ENCODE measurements around the gene ACTL6A.
"Not testable (repeated sequence)": the region's sequence is repeated elsewhere in the genome, so short reads cannot be mapped to it uniquely, and the experiment has no call there.

Gene ACTL6A

DNA sequence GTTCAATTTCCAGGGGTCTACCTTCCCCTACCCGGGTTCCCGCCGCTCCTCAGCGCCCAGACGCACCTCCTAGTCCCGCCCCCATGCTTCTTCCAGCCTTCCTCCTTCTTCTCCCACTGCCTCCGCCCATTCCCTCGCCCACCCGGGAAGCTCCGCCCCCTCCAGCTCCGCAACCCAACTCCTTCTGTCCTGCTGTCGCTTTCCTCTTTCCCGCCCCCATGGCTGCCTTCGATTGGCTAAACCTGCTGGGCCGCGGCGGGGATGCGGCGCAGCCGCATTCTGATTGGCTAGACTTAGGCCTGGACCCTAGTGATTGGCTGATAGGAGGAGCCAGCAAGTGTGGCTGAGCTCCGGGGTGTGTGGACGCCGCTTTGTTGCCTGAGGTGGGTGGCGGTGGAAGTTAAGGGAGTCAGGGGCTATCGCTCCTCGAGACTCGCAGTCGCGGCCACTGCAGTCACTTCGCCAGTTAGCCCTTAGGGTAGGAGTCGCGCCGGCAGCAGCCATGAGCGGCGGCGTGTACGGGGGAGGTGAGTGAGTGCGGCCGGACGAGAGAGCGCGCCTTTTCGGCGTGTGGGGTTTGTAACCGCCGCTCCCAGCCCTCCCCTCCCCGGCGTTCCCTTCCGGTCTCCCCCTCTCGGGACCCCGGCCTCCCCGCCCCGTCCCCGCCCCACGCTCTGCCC is at the start of gene ACTL6A:
Gene ACTL6A, plus strand, starts transcription at position 336 of the 680 bp plus-strand sequence. Its CDS starts 167 bp downstream, at position 503.
- Histone ChIP-seq H2AFZ (ENCODE audit: low read length, unreplicated experiment) (peak within 1 kb of the TSS; percentile 78), H3K79me2 (ENCODE audit: control insufficient read depth, insufficient read depth, low read length, unreplicated experiment) (peaks cover 38% of the 10 kb centered on the region), H3K36me3 (ENCODE audit: insufficient read depth, low read length) (no peaks in the 10 kb centered on the region), H3K27me3 (ENCODE audit: insufficient read depth, low read length) (no peaks in the 10 kb centered on the region), H3K4me1 (ENCODE audit: control insufficient read depth, insufficient read depth, low read length, unreplicated experiment) (peaks cover 12% of the 10 kb centered on the region), H3K4me3 (ENCODE audit: low read depth, low read length) (peak within 1 kb of the TSS; percentile 87), H3K27ac (ENCODE audit: low read depth, low read length) (peak within 1 kb of the TSS; percentile 66)

DNA sequence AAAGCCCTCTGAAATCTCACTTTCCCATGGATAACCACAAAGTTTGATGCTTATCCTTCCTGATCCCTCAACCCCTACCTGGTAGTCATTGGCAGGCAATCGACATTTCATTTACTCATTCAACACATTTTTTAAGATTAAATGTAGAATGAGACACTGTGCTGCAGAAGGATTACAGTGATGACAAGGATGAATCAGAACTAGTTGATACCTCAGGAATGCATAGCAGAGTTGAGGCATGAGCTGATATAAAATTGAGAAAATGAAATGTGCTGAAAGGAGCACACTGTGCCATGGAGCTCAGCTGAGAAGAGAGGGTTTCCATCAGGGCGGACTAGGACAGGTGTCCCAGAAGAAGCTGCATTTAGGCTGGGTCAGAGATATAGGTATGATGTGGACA is 48.9 kb upstream of the ACTL6A start:
- no peak overlapping the region for H3K4me3 ChIP-seq (ENCODE audit: low read depth, low read length)
- no peak overlapping the region for H3K27ac ChIP-seq (ENCODE audit: low read depth, low read length)
- 0 out of 2 replicates have a peak, but pooled peaks cover 3% of the 10 kb centered on the region for H3K27me3 ChIP-seq (ENCODE audit: insufficient read depth, low read length)
- H3K36me3 ChIP-seq (ENCODE audit: insufficient read depth, low read length): no peaks in the 10 kb centered on the region
- no peaks in the 10 kb centered on the region for H3K4me1 ChIP-seq (ENCODE audit: control insufficient read depth, insufficient read depth, low read length, unreplicated experiment)
- H2AFZ ChIP-seq (ENCODE audit: low read length, unreplicated experiment): no peak overlapping the region
- no peaks in the 10 kb centered on the region for H3K79me2 ChIP-seq (ENCODE audit: control insufficient read depth, insufficient read depth, low read length, unreplicated experiment)

DNA sequence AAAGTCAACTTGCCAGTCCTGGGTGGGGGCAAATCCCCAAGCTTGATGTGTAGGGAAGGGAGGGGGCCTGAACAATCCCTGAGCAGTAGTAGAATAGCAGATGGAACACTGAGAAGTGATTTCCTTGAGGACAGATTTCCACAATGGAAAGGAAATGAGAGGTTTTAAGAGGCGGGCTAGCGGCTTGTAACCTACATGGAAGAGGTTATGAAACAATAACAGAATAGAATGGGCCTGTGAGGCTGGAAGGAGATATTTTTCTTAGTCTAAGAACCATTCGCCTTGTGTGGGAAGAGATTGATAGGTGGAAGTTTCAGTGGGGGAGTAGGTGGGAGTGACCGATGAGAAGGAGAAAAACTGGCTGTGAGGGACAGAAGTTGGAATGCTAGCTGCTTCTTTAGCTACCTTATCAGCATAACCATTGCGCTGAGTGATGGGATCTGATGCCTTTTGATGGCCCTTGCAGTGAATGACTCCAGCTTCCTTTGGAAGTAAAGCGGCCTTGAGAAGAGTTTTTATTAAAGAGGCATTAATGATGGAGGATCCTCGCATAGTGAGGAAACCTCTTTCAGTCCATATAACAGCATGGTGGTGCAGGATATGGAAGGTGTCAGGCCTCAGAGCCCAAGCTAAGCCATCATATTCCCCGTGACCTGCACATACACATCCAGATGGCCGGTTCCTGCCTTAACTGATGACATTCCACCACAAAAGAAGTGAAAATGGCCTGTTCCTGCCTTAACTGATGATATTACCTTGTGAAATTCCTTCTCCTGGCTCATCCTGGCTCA is 46.1 kb upstream of the ACTL6A start:
- not testable (repeated sequence) for H3K36me3 ChIP-seq (ENCODE audit: insufficient read depth, low read length); H3K79me2 ChIP-seq (ENCODE audit: control insufficient read depth, insufficient read depth, low read length, unreplicated experiment); H3K4me1 ChIP-seq (ENCODE audit: control insufficient read depth, insufficient read depth, low read length, unreplicated experiment); H3K27me3 ChIP-seq (ENCODE audit: insufficient read depth, low read length); H3K4me3 ChIP-seq (ENCODE audit: low read depth, low read length); H2AFZ ChIP-seq (ENCODE audit: low read length, unreplicated experiment); H3K27ac ChIP-seq (ENCODE audit: low read depth, low read length)

DNA sequence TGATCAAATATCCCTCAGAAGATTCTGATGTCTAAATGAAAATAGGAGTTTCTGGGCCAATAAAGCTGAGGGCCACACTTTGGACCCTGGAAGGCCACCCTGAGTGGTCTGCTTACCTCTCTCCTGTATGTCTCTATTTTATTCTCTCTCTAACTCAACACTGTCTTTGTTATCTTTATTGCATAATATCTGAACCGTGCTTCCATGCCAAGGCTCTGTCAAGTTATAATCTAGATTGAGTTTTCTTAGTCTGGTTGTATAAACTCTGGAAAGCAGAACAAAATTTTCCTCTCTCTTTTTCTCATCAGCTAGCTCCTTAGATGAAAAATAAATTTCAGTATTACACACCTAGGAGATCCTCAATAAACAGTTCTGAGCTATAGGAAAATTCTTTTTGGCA is 36.2 kb upstream of the ACTL6A start:
- peak overlapping the region; percentile 98 for H2AFZ ChIP-seq (ENCODE audit: low read length, unreplicated experiment)

DNA sequence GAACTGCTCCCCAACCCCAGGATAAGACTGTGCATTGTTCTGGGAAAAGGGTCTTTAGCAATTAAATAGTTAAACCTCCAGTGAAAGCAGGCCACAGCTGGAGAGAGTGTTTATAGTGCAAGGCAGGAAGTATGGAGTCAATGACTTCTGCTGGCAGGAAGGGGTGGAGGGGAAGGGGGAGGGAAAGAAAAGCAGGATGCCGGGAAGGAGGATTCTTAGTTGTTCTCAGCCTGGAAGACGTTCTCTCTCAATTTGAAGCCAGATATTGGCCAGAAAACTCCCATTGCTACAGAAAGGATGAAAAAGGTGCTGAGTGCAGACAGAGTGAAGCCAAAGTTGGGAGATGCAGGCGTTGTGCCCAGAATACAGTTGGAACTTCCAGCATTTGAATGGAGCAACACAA is 35.7 kb upstream of the ACTL6A start:
- peaks cover 10% of the 10 kb centered on the region for H3K4me1 ChIP-seq (ENCODE audit: control insufficient read depth, insufficient read depth, low read length, unreplicated experiment)
- H3K4me3 ChIP-seq (ENCODE audit: low read depth, low read length): peak overlapping the region; percentile 38
- H3K36me3 ChIP-seq (ENCODE audit: insufficient read depth, low read length): no peaks in the 10 kb centered on the region
- no peaks in the 10 kb centered on the region for H3K27me3 ChIP-seq (ENCODE audit: insufficient read depth, low read length)
- peak overlapping the region; percentile 61 for H3K27ac ChIP-seq (ENCODE audit: low read depth, low read length)
- H2AFZ ChIP-seq (ENCODE audit: low read length, unreplicated experiment): peak overlapping the region; percentile 98
- no peaks in the 10 kb centered on the region for H3K79me2 ChIP-seq (ENCODE audit: control insufficient read depth, insufficient read depth, low read length, unreplicated experiment)

More for the DNA sequence above, 36.2 kb upstream of the ACTL6A start:
- Histone ChIP-seq H3K36me3 (ENCODE audit: insufficient read depth, low read length) (no peaks in the 10 kb centered on the region), H3K79me2 (ENCODE audit: control insufficient read depth, insufficient read depth, low read length, unreplicated experiment) (no peaks in the 10 kb centered on the region), H3K4me3 (ENCODE audit: low read depth, low read length) (peak overlapping the region; percentile 38), H3K27ac (ENCODE audit: low read depth, low read length) (no peak overlapping the region), H3K4me1 (ENCODE audit: control insufficient read depth, insufficient read depth, low read length, unreplicated experiment) (peaks cover 10% of the 10 kb centered on the region), H3K27me3 (ENCODE audit: insufficient read depth, low read length) (no peaks in the 10 kb centered on the region)

DNA sequence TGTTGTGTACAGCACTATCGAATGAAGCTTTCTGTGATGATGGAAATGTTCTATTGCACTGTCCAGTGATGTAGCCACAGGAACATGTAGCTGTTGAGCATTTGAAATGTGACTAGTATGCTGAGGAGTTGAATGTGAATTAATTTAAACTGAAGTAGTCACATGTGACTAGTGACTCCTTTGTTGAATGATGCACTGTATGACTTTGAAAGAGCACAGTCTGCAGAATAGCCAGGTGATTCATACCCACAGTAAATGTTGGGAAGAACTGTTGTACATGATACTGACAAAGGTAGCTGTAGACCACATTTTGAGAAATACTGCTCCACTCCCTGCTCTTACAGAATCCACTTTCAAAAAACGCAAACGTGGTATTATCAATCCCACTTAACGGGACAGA is 34.0 kb upstream of the ACTL6A start:
- no peak overlapping the region for H2AFZ ChIP-seq (ENCODE audit: low read length, unreplicated experiment)
- peaks cover 10% of the 10 kb centered on the region for H3K4me1 ChIP-seq (ENCODE audit: control insufficient read depth, insufficient read depth, low read length, unreplicated experiment)
- no peak overlapping the region for H3K27ac ChIP-seq (ENCODE audit: low read depth, low read length)
- H3K27me3 ChIP-seq (ENCODE audit: insufficient read depth, low read length): peaks cover 13% of the 10 kb centered on the region
- H3K36me3 ChIP-seq (ENCODE audit: insufficient read depth, low read length): no peaks in the 10 kb centered on the region
- no peaks in the 10 kb centered on the region for H3K79me2 ChIP-seq (ENCODE audit: control insufficient read depth, insufficient read depth, low read length, unreplicated experiment)
- no peak overlapping the region for H3K4me3 ChIP-seq (ENCODE audit: low read depth, low read length)

DNA sequence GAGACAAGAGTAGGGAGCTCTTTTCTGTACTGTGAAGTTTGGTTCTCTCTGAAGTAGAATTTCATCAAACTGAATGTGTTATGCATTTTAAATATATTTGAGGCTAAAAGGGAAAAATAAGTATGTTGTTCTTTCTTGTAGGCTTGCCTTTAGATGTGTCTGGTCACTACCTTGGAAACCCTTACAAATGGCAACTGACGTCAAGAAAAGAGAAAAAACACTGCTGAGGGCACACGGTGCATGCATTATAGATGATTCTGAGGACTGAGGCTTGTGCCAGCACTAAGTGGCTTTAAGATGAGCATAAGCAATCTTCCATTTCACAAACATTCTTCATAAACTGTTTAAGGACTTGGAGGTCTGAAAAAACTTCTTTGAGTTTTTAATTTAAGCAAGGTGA is 31.1 kb upstream of the ACTL6A start:
- Histone ChIP-seq H3K4me3 (ENCODE audit: low read depth, low read length) (no peak overlapping the region), H3K27me3 (ENCODE audit: insufficient read depth, low read length) (peaks cover 15% of the 10 kb centered on the region), H3K4me1 (ENCODE audit: control insufficient read depth, insufficient read depth, low read length, unreplicated experiment) (peaks cover 7% of the 10 kb centered on the region), H3K27ac (ENCODE audit: low read depth, low read length) (no peak overlapping the region), H2AFZ (ENCODE audit: low read length, unreplicated experiment) (no peak overlapping the region), H3K79me2 (ENCODE audit: control insufficient read depth, insufficient read depth, low read length, unreplicated experiment) (no peaks in the 10 kb centered on the region), H3K36me3 (ENCODE audit: insufficient read depth, low read length) (no peaks in the 10 kb centered on the region)

DNA sequence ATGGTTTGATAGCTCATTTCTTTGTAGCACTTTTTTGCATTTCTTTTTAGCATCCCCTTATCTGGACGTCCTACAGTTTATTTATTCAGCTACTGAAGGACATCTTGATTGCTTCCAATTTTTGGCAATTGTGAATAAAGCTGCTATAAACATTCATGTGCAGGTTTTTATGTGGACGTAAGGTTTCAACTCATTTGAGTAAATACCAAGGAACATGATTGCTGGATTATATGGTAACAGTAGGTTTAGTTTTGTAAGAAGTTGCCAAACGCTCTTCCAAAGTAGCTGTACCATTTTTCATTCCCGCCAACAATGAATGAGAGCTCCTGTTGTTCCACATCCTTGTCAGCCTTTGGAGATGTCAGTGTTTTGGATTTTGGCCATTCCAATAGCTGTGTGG is 29.5 kb upstream of the ACTL6A start:
- Histone ChIP-seq H3K36me3 (ENCODE audit: insufficient read depth, low read length) (no peaks in the 10 kb centered on the region), H3K4me3 (ENCODE audit: low read depth, low read length) (no peak overlapping the region), H3K79me2 (ENCODE audit: control insufficient read depth, insufficient read depth, low read length, unreplicated experiment) (no peaks in the 10 kb centered on the region), H2AFZ (ENCODE audit: low read length, unreplicated experiment) (no peak overlapping the region), H3K4me1 (ENCODE audit: control insufficient read depth, insufficient read depth, low read length, unreplicated experiment) (no peaks in the 10 kb centered on the region), H3K27me3 (ENCODE audit: insufficient read depth, low read length) (peaks cover 15% of the 10 kb centered on the region), H3K27ac (ENCODE audit: low read depth, low read length) (no peak overlapping the region)

DNA sequence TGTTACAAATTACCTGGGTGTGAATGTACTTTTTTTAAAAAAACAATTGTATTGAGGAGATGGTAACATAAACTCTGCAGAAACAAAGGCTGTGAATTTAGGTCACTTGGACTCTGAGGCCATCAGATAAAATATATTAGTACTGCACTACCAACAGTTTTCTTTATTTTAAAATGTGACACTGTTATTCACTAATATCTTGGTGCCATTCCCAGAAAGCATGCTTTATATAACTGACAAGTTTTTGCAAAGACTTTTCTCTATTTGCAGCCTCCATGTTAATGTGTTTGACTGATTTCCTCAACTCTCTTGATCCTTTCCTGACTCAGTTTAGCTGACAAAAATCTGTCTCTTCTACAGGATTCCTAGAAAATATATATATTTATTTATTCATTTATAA is 26.5 kb upstream of the ACTL6A start:
- H3K4me3 ChIP-seq (ENCODE audit: low read depth, low read length): no peak overlapping the region
- peaks cover 15% of the 10 kb centered on the region for H3K27me3 ChIP-seq (ENCODE audit: insufficient read depth, low read length)
- no peaks in the 10 kb centered on the region for H3K4me1 ChIP-seq (ENCODE audit: control insufficient read depth, insufficient read depth, low read length, unreplicated experiment)
- H3K27ac ChIP-seq (ENCODE audit: low read depth, low read length): no peak overlapping the region
- H3K36me3 ChIP-seq (ENCODE audit: insufficient read depth, low read length): no peaks in the 10 kb centered on the region
- H2AFZ ChIP-seq (ENCODE audit: low read length, unreplicated experiment): no peak overlapping the region
- no peaks in the 10 kb centered on the region for H3K79me2 ChIP-seq (ENCODE audit: control insufficient read depth, insufficient read depth, low read length, unreplicated experiment)

DNA sequence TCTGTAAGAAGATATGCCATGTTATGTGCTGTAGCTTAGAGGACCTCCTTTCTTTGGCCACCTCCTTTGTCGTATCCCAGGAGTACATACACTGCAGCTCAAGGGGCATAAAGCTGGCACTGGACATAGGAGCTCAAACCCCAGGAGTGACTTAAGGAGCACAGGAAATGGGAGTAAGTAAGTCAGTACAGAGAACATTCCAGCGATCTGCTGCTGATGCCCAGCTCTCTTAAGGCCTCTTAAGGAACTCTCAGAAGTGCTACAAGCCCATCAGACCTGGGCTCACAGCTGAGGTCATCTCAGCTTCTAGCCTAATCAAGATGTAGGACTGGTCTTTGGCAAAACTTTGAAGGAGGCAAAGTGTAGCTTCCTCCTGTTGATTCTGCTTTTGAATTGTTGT is 21.6 kb upstream of the ACTL6A start:
- H2AFZ ChIP-seq (ENCODE audit: low read length, unreplicated experiment): no peak overlapping the region
- no peaks in the 10 kb centered on the region for H3K36me3 ChIP-seq (ENCODE audit: insufficient read depth, low read length)
- H3K79me2 ChIP-seq (ENCODE audit: control insufficient read depth, insufficient read depth, low read length, unreplicated experiment): no peaks in the 10 kb centered on the region
- no peaks in the 10 kb centered on the region for H3K4me1 ChIP-seq (ENCODE audit: control insufficient read depth, insufficient read depth, low read length, unreplicated experiment)
- no peaks in the 10 kb centered on the region for H3K27me3 ChIP-seq (ENCODE audit: insufficient read depth, low read length)
- H3K4me3 ChIP-seq (ENCODE audit: low read depth, low read length): no peak overlapping the region
- no peak overlapping the region for H3K27ac ChIP-seq (ENCODE audit: low read depth, low read length)

DNA sequence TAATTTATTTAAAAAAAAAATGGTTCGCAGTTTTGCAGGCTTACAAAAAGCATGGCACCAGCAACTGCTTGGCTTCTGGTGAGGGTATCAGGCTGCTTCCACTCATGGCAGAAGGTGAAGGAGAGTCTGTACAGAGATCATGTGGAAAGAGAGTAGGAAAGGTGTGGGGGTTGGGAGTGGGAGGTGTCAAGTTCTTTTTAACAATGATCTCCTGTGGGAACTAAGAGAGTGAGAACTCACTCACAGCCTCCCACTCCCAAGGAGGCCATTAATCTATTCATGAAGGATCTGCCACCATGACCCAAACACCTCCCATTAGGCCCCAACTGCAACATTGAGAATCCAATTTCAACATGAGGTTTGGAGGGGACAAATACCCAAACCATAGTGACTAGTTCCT is 21.1 kb upstream of the ACTL6A start:
- no peak overlapping the region for H2AFZ ChIP-seq (ENCODE audit: low read length, unreplicated experiment)
- no peaks in the 10 kb centered on the region for H3K27me3 ChIP-seq (ENCODE audit: insufficient read depth, low read length)
- no peak overlapping the region for H3K27ac ChIP-seq (ENCODE audit: low read depth, low read length)
- no peak overlapping the region for H3K4me3 ChIP-seq (ENCODE audit: low read depth, low read length)
- no peaks in the 10 kb centered on the region for H3K4me1 ChIP-seq (ENCODE audit: control insufficient read depth, insufficient read depth, low read length, unreplicated experiment)
- H3K79me2 ChIP-seq (ENCODE audit: control insufficient read depth, insufficient read depth, low read length, unreplicated experiment): no peaks in the 10 kb centered on the region
- H3K36me3 ChIP-seq (ENCODE audit: insufficient read depth, low read length): no peaks in the 10 kb centered on the region
